GM12874 (cell line): ENCODE data around the gene FZD10.

Experiments used
- CTCF ChIP-seq: IDR thresholded peaks from 2 replicates; pipeline ENCODE4 v1.5.1; 2011; ENCODE audit warnings: low read depth, mild to moderate bottlenecking, control low read depth, low read length, moderate library complexity; ENCODE audit not compliant: insufficient read depth

FZD10 gene

GRCh38 chr12:130198663-130199060, 36.4 kb downstream of the FZD10 start:
- no peak for TF ChIP-seq CTCF

GRCh38 chr12:130199581-130200390, 37.5 kb downstream of the FZD10 start:
- TF ChIP-seq CTCF, result no peak

- no peak for TF ChIP-seq CTCF
These were observed 38.2 kb downstream of the FZD10 start for GRCh38 chr12:130200445-130200844.

- no peak for TF ChIP-seq CTCF
These were observed 38.8 kb downstream of the FZD10 start for GRCh38 chr12:130201037-130201436.

GRCh38 chr12:130202201-130202600, 39.9 kb downstream of the FZD10 start:
- TF ChIP-seq CTCF, result no peak

- TF ChIP-seq CTCF, result no peak
These were observed 40.9 kb downstream of the FZD10 start for GRCh38 chr12:130203151-130203550.

GRCh38 chr12:130204541-130204953, 42.3 kb downstream of the FZD10 start:
- no peak for TF ChIP-seq CTCF
